Measurements from ENCODE around the gene GINS2. TPM values are rescaled to one million over a fixed set of nuclear protein-coding genes. Genes with fewer than 3 reads are reported as not detected.

The GINS2 gene
- total and polyA plus RNA-seq, 2 donors (not counting 1 experiment from before 2014, with no cell fraction given), result 1.8 to 5.5 TPM

GRCh38 chr16:85659336-85659735 is 29.4 kb downstream of the GINS2 start:
- no peaks in the 10 kb centered on the region for H3K9me3 ChIP-seq (ENCODE audit: control insufficient read depth, insufficient read depth, low read depth, low read length)
- no peaks in the 10 kb centered on the region for H3K27me3 ChIP-seq (ENCODE audit: control insufficient read depth, insufficient read depth, low read length)
- no peaks in the 10 kb centered on the region for H3K79me2 ChIP-seq (ENCODE audit: control insufficient read depth, insufficient read depth, low read length)
- H3K9ac ChIP-seq (ENCODE audit: insufficient read depth, low read length), result no peak overlapping the region
- no peak overlapping the region for H3K4me3 ChIP-seq (replicated peaks in 1 of 4; ENCODE audit: control extremely low read depth in 1 of 4, insufficient read depth in 1 of 4, low read depth in 3 of 4, low read length in 4 of 4)
- no peak overlapping the region for H3K27ac ChIP-seq (ENCODE audit: insufficient read depth, low read length)
- no peak for DNase-seq (ENCODE audit: low read depth in 2 of 2)
- no peaks in the 10 kb centered on the region for H3K4me1 ChIP-seq (ENCODE audit: control insufficient read depth, extremely low read depth, insufficient read depth, low read length)
- H2AFZ ChIP-seq (ENCODE audit: low read length), result no peak overlapping the region
- no peak overlapping the region for H3K4me2 ChIP-seq (ENCODE audit: extremely low read depth, insufficient read depth, low read length)
- H4K20me1 ChIP-seq (ENCODE audit: control insufficient read depth, extremely low read depth, insufficient read depth, low read length), result no peaks in the 10 kb centered on the region
- peaks cover 27% of the 10 kb centered on the region for H3K36me3 ChIP-seq (ENCODE audit: control insufficient read depth, insufficient read depth, low read length)
- TF ChIP-seq EZH2 (IDR thresholded peaks at IDR 0.05; ENCODE audit: low read length, missing control alignments) (no peak), CTCF (conservative IDR thresholded peaks at IDR 0.05 in 1 of 2, IDR thresholded peaks at IDR 0.05 in 1 of 2; ENCODE audit: low read depth in 1 of 2, low read length in 2 of 2) (no peak)

GRCh38 chr16:85658504-85659326 is 30.0 kb downstream of the GINS2 start:
- TF ChIP-seq EZH2 (IDR thresholded peaks at IDR 0.05; ENCODE audit: low read length, missing control alignments) (no peak), CTCF (conservative IDR thresholded peaks at IDR 0.05 in 1 of 2, IDR thresholded peaks at IDR 0.05 in 1 of 2; ENCODE audit: low read depth in 1 of 2, low read length in 2 of 2) (no peak)
- Histone ChIP-seq H3K9ac (ENCODE audit: insufficient read depth, low read length) (no peak overlapping the region), H3K27ac (ENCODE audit: insufficient read depth, low read length) (no peak overlapping the region), H3K27me3 (ENCODE audit: control insufficient read depth, insufficient read depth, low read length) (no peaks in the 10 kb centered on the region), H3K4me2 (ENCODE audit: extremely low read depth, insufficient read depth, low read length) (no peak overlapping the region), H3K36me3 (ENCODE audit: control insufficient read depth, insufficient read depth, low read length) (peaks cover 32% of the 10 kb centered on the region), H2AFZ (ENCODE audit: low read length) (no peak overlapping the region), H3K9me3 (ENCODE audit: control insufficient read depth, insufficient read depth, low read depth, low read length) (no peaks in the 10 kb centered on the region), H3K4me1 (ENCODE audit: control insufficient read depth, extremely low read depth, insufficient read depth, low read length) (peaks cover 1% of the 10 kb centered on the region), H4K20me1 (ENCODE audit: control insufficient read depth, extremely low read depth, insufficient read depth, low read length) (no peaks in the 10 kb centered on the region), H3K79me2 (ENCODE audit: control insufficient read depth, insufficient read depth, low read length) (no peaks in the 10 kb centered on the region), H3K4me3 (replicated peaks in 1 of 4; ENCODE audit: control extremely low read depth in 1 of 4, insufficient read depth in 1 of 4, low read depth in 3 of 4, low read length in 4 of 4) (no peak overlapping the region)
- no peak for DNase-seq (ENCODE audit: low read depth in 2 of 2)

GRCh38 chr16:85657996-85658395 is 30.8 kb downstream of the GINS2 start:
- no peak overlapping the region for H3K4me3 ChIP-seq (replicated peaks in 1 of 4; ENCODE audit: control extremely low read depth in 1 of 4, insufficient read depth in 1 of 4, low read depth in 3 of 4, low read length in 4 of 4)
- no peak for DNase-seq (ENCODE audit: low read depth in 2 of 2)
- H3K27ac ChIP-seq (ENCODE audit: insufficient read depth, low read length), result no peak overlapping the region
- no peak overlapping the region for H2AFZ ChIP-seq (ENCODE audit: low read length)
- H3K4me2 ChIP-seq (ENCODE audit: extremely low read depth, insufficient read depth, low read length), result no peak overlapping the region
- H4K20me1 ChIP-seq (ENCODE audit: control insufficient read depth, extremely low read depth, insufficient read depth, low read length), result no peaks in the 10 kb centered on the region
- no peaks in the 10 kb centered on the region for H3K79me2 ChIP-seq (ENCODE audit: control insufficient read depth, insufficient read depth, low read length)
- TF ChIP-seq EZH2 (IDR thresholded peaks at IDR 0.05; ENCODE audit: low read length, missing control alignments) (no peak), CTCF (conservative IDR thresholded peaks at IDR 0.05 in 1 of 2, IDR thresholded peaks at IDR 0.05 in 1 of 2; ENCODE audit: low read depth in 1 of 2, low read length in 2 of 2) (no peak)
- peaks cover 34% of the 10 kb centered on the region for H3K36me3 ChIP-seq (ENCODE audit: control insufficient read depth, insufficient read depth, low read length)
- no peaks in the 10 kb centered on the region for H3K9me3 ChIP-seq (ENCODE audit: control insufficient read depth, insufficient read depth, low read depth, low read length)
- H3K4me1 ChIP-seq (ENCODE audit: control insufficient read depth, extremely low read depth, insufficient read depth, low read length), result peaks cover 6% of the 10 kb centered on the region
- no peak overlapping the region for H3K9ac ChIP-seq (ENCODE audit: insufficient read depth, low read length)
- H3K27me3 ChIP-seq (ENCODE audit: control insufficient read depth, insufficient read depth, low read length), result no peaks in the 10 kb centered on the region

Data from fibroblast of lung (primary cell).